ENCODE results near the gene FMOD.

DNA sequence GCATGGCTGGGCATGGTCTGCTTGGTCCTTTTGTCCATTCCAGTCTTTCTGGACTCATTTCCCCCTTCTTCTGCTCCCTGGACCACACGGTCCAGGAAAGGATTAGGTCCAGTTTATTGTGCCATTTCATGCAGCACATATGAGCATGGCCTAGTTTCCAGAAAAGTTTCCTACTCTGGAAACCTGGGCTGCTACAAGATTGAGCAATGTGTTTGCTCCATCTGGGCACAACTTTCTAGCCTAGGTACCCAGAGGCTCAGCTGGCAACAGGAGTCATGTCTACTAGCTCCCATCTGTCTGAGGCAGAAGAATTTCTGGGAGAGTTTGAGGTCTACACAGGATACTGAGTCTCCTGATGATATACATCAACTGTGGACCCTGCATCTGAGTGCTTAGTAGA, 14.8 kb downstream of the FMOD start:
- TF ChIP-seq, protein P1, sequence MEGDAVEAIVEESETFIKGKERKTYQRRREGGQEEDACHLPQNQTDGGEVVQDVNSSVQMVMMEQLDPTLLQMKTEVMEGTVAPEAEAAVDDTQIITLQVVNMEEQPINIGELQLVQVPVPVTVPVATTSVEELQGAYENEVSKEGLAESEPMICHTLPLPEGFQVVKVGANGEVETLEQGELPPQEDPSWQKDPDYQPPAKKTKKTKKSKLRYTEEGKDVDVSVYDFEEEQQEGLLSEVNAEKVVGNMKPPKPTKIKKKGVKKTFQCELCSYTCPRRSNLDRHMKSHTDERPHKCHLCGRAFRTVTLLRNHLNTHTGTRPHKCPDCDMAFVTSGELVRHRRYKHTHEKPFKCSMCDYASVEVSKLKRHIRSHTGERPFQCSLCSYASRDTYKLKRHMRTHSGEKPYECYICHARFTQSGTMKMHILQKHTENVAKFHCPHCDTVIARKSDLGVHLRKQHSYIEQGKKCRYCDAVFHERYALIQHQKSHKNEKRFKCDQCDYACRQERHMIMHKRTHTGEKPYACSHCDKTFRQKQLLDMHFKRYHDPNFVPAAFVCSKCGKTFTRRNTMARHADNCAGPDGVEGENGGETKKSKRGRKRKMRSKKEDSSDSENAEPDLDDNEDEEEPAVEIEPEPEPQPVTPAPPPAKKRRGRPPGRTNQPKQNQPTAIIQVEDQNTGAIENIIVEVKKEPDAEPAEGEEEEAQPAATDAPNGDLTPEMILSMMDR (IDR thresholded peaks at IDR 0.05), result no peak
- TF ChIP-seq EZH2 (IDR thresholded peaks at IDR 0.05), result no peak

Data from neural progenitor cell (in vitro differentiated cells).